Activated CD8-positive, alpha-beta T cell treated with anti-CD3 and anti-CD28 coated beads, Interleukin-2, amount 10 ng/mL, durations not matched to agents 7 days and 5 days (primary cell): ENCODE data around the gene PCCB. TPM values are rescaled to one million over a fixed set of nuclear protein-coding genes. Genes with fewer than 3 reads are reported as not detected.
A peak's percentile ranks its signal among the peaks of the same experiment; 100 is the strongest.
"Not testable (repeated sequence)": the region's sequence is repeated elsewhere in the genome, so short reads cannot be mapped to it uniquely, and the experiment has no call there.

Source experiments
- ATAC-seq: fragments of 150-1000 bp; cut with Tn5 transposase; one replicate; pipeline ENCODE4 v1.10.0; 2021; ENCODE audit warnings: moderate library complexity
- CTCF ChIA-PET: fragments of 350-600 bp; sonication (Branson Sonifier 250); formaldehyde crosslinking; loops from one replicate; lab custom pipeline; 2021; ENCODE audit warnings: antibody characterized with exemption; lab: Charles Lee
- POLR2A ChIA-PET: fragments of 350-600 bp; sonication (Branson Sonifier 250); formaldehyde crosslinking; loops from one replicate; lab custom pipeline; 2021; ENCODE audit warnings: antibody characterized with exemption; lab: Charles Lee
- DNase-seq: peaks from one replicate; pipeline ENCODE4 v3.0.0-alpha.2; 2020
- H3K27ac Mint-ChIP-seq: one replicate; pipeline ENCODE4 v1.8.0; 2021; ENCODE audit warnings: mild to moderate bottlenecking, mixed read lengths
- H3K27me3 Mint-ChIP-seq: one replicate; pipeline ENCODE4 v1.8.0; 2021; ENCODE audit warnings: low read depth, mixed read lengths
- H3K36me3 Mint-ChIP-seq: one replicate; pipeline ENCODE4 v1.8.0; 2021; ENCODE audit warnings: low read depth, mixed read lengths
- H3K4me1 Mint-ChIP-seq: one replicate; pipeline ENCODE4 v1.8.0; 2021; ENCODE audit warnings: low read depth, mixed read lengths
- H3K4me3 Mint-ChIP-seq: one replicate; pipeline ENCODE4 v1.8.0; 2021; ENCODE audit warnings: mild to moderate bottlenecking, mixed read lengths
- H3K9me3 Mint-ChIP-seq: one replicate; pipeline ENCODE4 v1.8.0; 2022; ENCODE audit warnings: mixed read lengths; ENCODE audit not compliant: insufficient read depth
- total RNA-seq, 2 experiments: library from RNA; stranded (reverse); gene quantifications; one replicate each; pipeline ENCODE4 v1.2.3, GENCODE V29; 2021

Gene PCCB
- 10 to 100 TPM; 22.5 to 23.7 TPM for total RNA-seq

DNA sequence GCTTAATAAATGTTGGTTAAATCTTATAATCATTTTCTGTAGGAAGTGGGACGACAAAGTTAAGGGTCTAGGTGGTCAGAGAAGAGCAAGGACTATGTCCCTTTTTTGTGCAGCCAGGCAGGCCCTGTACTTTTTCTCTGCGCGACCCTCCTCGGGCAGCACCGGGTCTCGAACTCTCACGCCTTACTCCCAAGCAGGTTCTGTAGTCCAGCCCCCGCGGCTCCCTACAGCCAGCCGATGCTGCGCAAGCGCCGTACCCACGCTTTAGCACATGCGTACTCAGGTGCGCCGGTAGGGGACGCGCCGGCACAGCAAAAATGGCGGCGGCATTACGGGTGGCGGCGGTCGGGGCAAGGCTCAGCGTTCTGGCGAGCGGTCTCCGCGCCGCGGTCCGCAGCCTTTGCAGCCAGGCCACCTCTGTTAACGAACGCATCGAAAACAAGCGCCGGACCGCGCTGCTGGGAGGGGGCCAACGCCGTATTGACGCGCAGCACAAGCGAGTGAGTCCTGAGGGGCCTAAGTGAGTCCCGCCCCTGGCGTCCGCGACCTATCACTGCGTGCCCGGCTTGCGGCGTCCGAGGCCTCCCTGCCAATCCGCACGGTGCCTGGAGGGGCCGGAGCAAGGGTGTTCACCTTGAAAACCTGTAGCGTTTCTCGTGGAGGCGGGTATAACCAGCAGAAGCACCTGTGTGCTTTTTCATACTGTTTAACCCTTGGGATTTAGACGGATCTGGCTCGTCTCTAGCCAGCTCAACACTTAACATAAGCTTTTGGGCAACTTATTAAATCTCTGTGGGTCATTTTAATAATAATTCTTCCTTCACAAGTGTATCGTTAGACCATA lies at the start of gene PCCB:
PCCB (plus strand) TSS at position 282 of the 844 bp plus-strand sequence; CDS start at position 318, 36 bp downstream.
- ATAC-seq (peak; percentile 100), DNase-seq (peak; percentile 95)
- ChIA-PET POLR2A (interaction anchor here (0.6 to 1.6 kb wide), 3 partner anchors 53 to 502 kb away, joined by 3 to 11 read pairs (median 3); partner anchors contain the start of genes MSL2 and STAG1), CTCF (interaction anchor here (0.9 to 1.8 kb wide), 4 partner anchors 9 to 502 kb away, joined by 3 to 11 read pairs (median 3); partner anchors contain the start of gene STAG1)
- Mint-ChIP-seq H3K36me3 (peaks cover 3% of the 10 kb centered on the region), H3K4me1 (peaks cover 26% of the 10 kb centered on the region), H3K9me3 (no peaks in the 10 kb centered on the region), H3K27ac (peak within 1 kb of the TSS; percentile 94), H3K27me3 (no peaks in the 10 kb centered on the region), H3K4me3 (peak within 1 kb of the TSS; percentile 91)

DNA sequence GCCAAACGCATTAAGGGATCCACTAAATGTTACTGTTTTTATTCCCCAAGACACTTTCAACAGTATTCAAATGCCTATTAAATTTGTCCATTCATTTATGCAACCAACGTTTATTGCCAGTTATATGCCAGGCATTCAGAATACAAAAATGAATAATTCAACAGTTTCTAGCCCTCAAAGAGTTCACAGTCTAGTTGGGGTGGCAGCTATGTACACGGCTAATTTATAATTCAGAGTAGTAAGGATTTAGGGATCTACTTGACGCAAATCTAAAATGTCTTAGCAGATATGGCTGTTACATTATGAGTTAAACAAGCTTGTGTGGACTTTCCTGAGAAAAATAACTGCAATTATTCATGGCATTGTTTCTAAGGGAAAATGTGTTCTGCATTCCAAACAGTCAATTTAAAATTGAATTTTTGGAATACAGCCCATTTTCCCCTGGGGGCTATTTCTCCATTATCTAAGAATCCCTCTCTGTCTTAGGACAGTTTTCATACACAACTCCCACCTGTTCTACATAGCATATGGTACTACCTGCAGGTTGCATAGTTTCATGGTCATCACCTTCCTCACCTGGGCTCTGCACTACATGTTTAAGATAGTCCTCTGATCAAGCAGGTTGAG lies 42.5 kb upstream of the PCCB start:
- Mint-ChIP-seq H3K27me3 (peaks cover 25% of the 10 kb centered on the region), H3K4me3 (no peak overlapping the region), H3K4me1 (no peaks in the 10 kb centered on the region), H3K9me3 (no peaks in the 10 kb centered on the region), H3K27ac (no peak overlapping the region), H3K36me3 (no peaks in the 10 kb centered on the region)
- DNase-seq, result no peak
- ChIA-PET CTCF (interaction anchor here (0.9 kb wide), 1 partner anchor 807 kb away, joined by 3 read pairs; no protein-coding TSS in a partner anchor), POLR2A (no interaction called here)
- ATAC-seq, result no peak

DNA sequence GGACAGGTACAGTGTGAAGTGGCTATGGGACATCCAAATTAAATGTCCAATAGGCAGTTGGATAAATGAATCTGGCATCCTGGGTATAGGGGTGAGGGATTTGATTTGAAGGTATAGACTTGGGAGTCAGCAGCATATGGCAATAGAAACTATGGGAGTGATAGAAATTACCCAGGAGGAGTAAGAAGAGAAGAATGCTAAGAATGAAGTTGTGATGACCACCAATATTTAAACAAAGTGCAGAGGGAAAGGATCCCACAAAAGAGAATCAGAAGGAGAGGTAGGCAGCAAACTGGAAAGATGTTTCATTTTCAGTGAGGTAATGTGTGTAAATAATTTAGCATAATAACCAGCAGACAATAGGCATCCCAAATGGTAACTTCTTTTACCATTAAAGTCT lies 40.2 kb upstream of the PCCB start:
- H3K9me3 Mint-ChIP-seq, result no peaks in the 10 kb centered on the region
- ATAC-seq (no peak), DNase-seq (no peak)
- H3K4me3 Mint-ChIP-seq, result no peak overlapping the region
- no peaks in the 10 kb centered on the region for H3K36me3 Mint-ChIP-seq
- ChIA-PET POLR2A (no interaction called here), CTCF (no interaction called here)
- no peaks in the 10 kb centered on the region for H3K4me1 Mint-ChIP-seq
- H3K27ac Mint-ChIP-seq, result no peak overlapping the region
- H3K27me3 Mint-ChIP-seq, result peaks cover 25% of the 10 kb centered on the region

DNA sequence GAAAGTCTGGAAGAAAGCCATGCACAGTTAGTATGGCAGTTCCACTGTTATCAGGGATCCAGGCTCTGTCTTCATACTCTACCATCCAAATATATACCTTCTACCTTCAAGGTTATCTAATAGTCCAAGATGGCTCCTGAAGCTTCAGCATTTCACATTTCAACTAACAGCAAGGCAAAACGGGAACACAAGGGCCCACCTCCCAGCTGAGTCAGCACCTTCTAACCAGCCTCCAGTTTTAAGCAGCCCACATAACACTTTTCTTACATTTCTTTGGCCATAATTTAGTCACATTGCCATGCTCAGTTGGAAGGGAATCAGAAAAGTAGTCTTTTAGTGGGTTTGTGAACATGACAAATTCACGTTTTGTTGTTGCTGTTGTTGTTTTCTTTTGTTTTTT lies 38.6 kb upstream of the PCCB start:
- Mint-ChIP-seq H3K27ac (no peak overlapping the region), H3K4me1 (no peaks in the 10 kb centered on the region), H3K4me3 (no peak overlapping the region), H3K36me3 (no peaks in the 10 kb centered on the region), H3K27me3 (peaks cover 18% of the 10 kb centered on the region), H3K9me3 (no peaks in the 10 kb centered on the region)
- POLR2A ChIA-PET, result interaction anchor here (0.6 kb wide), 1 partner anchor 1606 kb away, joined by 5 read pairs; no protein-coding TSS in a partner anchor
- CTCF ChIA-PET, result interaction anchor here (1.2 kb wide), 1 partner anchor 541 kb away, joined by 3 read pairs; the partner anchor contains the start of gene STAG1
- no peak for DNase-seq
- ATAC-seq, result no peak

DNA sequence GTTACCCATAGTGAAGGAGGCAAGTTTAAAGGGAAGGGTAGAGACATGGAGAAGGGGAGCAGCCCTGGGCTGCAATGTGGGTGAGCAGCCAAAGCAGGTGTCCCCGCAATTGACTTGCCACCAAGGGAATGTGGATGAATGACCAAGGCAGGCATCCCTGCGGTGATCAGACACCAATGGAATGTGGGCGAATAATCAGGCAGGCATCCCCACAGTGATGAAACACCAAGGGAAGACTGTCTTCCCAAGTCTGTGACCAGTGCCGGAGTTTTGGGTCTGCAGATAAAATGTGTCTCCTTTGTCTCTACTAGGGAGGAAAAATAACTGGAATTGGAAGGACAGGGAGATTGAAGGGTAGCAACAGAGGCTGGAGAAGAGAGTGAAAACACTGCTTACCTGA lies 27.4 kb upstream of the PCCB start:
- POLR2A ChIA-PET, H3K4me1 Mint-ChIP-seq, ATAC-seq: not testable (repeated sequence)

DNA sequence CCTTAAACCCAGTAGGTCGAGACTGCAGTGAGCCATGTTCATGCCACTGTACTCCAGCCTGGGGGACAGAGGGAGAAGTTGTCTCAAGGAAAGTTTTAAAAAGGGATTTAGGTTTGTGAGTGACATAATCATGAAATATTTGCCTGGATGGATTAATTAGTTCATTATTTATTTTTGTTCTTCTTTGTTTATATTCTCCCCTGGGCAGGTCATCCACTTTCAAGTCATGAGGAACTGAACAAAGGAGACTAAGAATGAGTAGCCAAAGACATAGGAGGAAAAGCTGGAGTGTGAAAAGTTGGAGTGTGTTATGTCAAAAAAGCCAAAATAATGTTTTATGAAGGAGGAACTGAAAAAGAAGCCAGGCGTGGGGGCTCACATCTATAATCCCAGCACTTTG lies 17.7 kb upstream of the PCCB start:
- no peak for DNase-seq
- Mint-ChIP-seq H3K27ac (no peak overlapping the region), H3K27me3 (no peaks in the 10 kb centered on the region), H3K4me3 (no peak overlapping the region), H3K36me3 (no peaks in the 10 kb centered on the region), H3K9me3 (no peaks in the 10 kb centered on the region), H3K4me1 (no peaks in the 10 kb centered on the region)
- CTCF ChIA-PET, result interaction anchor here (0.5 kb wide), 1 partner anchor 41 kb away, joined by 3 read pairs; no protein-coding TSS in a partner anchor
- POLR2A ChIA-PET, result no interaction called here
- ATAC-seq, result no peak

More for the DNA sequence above, 27.4 kb upstream of the PCCB start:
- DNase-seq, H3K27ac Mint-ChIP-seq, H3K27me3 Mint-ChIP-seq, H3K9me3 Mint-ChIP-seq, H3K4me3 Mint-ChIP-seq, H3K36me3 Mint-ChIP-seq, CTCF ChIA-PET: not testable (repeated sequence)

DNA sequence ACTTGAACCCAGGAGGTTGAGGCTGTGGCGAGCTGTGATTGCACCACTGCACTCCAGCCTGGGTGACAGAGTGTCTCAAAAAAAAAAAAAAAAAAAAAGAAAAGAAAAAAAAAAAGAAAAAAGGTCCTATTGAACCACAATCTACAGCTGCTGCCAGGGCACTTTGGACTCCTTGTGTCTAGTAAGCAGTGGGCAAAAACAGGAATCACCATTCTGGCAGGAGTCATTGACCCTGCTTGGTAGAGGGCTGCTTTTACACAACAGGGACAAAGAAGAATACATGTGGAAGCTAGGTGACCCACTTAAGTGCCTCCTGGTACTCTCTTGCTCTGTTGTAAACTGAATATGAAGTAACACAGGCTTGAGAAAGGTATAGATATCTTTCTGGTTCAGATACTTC lies 14.6 kb upstream of the PCCB start:
- no peak for ATAC-seq
- no peaks in the 10 kb centered on the region for H3K4me1 Mint-ChIP-seq
- H3K27me3 Mint-ChIP-seq, result no peaks in the 10 kb centered on the region
- no peak for DNase-seq
- H3K4me3 Mint-ChIP-seq, result no peak overlapping the region
- POLR2A ChIA-PET, result no interaction called here
- H3K9me3 Mint-ChIP-seq, result no peaks in the 10 kb centered on the region
- CTCF ChIA-PET, result interaction anchor here (0.7 kb wide), 1 partner anchor 360 kb away, joined by 3 read pairs; no protein-coding TSS in a partner anchor
- H3K27ac Mint-ChIP-seq, result no peak overlapping the region
- no peaks in the 10 kb centered on the region for H3K36me3 Mint-ChIP-seq

DNA sequence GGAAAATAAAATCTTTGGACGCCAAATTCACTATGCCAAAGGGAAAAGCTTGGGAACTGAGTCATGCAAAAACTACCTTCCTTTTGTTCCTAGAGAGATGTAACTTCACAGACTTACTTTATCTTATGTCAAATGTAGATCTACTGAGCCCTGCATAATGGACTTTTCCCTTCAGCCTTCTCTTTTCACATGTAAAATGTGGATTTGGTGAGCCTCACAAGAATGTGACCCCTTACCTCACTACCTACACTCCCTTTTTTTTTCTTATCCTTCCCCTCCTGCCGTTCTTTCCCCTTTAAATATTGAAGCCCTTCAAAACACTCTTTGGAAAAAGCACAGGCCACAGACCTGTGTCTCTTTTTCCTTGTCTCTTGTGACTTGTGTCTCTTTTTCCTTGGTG lies 14.0 kb upstream of the PCCB start:
- Mint-ChIP-seq H3K36me3 (no peaks in the 10 kb centered on the region), H3K27ac (no peak overlapping the region), H3K9me3 (no peaks in the 10 kb centered on the region), H3K4me3 (no peak overlapping the region), H3K27me3 (no peaks in the 10 kb centered on the region), H3K4me1 (no peaks in the 10 kb centered on the region)
- DNase-seq (no peak), ATAC-seq (no peak)
- ChIA-PET CTCF (no interaction called here), POLR2A (no interaction called here)

DNA sequence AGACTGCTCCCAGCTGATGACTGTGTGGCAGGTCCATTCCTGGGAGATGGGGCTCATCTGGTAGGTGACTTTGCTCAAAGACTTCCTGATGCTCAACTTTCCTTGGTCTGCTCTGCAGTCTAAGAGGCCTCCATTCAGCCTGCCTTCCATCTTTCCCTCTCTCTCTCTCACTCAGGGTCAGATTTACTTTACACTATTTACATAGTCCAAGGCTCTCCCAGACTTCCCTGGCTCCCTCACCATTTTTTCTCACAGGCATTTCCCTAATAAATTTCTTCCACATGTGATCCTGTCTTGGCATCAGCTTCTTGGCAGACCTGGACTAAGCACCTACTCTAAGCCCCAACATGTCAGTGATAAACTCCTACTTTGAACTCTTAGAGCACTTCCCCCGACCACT lies 13.0 kb upstream of the PCCB start:
- ChIA-PET CTCF (no interaction called here), POLR2A (no interaction called here)
- no peak for ATAC-seq
- no peak overlapping the region for H3K27ac Mint-ChIP-seq
- no peak overlapping the region for H3K4me3 Mint-ChIP-seq
- peaks cover 7% of the 10 kb centered on the region for H3K27me3 Mint-ChIP-seq
- no peak for DNase-seq
- H3K9me3 Mint-ChIP-seq, result no peaks in the 10 kb centered on the region
- H3K4me1 Mint-ChIP-seq, result no peaks in the 10 kb centered on the region
- no peaks in the 10 kb centered on the region for H3K36me3 Mint-ChIP-seq

DNA sequence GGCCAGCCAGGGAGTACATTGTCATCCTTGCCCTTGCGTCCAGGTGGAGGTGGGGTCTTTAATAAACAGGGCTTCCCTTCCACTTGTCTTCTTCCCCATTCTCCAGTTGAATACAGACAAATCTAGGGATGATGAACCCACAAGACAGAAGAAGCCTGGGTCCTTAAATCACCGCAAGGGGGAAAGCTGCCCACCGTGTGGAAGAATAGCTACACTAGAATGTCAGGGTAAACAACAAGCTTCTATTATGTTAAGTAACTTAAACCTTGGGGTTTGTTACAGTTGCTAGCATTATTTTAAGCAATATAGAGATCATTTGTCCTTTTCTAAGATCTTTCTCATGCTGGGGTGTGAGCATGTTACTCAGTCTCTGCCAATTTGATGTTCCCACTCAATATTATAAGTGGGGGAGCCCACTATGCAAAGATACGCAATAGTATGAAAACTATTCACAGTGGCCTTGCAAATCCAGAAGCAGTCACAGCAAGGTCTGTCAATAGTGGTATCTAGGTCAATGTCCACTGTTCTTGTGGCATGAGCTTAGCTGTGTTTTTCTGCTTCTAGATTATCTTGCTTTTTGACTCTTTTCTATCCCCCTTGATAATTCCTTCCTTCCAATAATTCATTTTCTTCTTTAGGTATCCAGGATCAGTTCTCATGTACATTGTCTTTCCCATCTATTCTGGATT lies 12.0 kb upstream of the PCCB start:
- no peak for ATAC-seq

DNA sequence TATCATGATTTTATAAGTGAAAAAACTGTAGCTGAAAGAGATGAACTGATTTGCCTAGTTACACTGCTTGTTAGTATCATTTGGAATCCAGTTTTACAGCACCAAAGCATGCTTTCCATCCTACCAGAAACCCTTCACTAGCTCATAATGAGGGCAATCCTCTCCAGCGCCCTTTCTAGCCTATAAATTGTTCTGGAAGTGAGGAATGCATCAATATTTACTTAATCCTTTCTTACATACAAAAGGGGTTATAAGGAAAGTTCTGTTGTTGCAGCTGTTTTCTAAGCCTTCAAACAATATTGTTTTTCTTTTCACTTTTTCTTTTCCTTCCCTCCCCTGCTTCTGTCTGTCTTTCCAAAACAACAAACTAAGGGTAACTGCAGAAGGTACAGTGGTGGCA lies 11.0 kb upstream of the PCCB start:
- no peak for ATAC-seq
- Mint-ChIP-seq H3K27ac (no peak overlapping the region), H3K4me1 (no peaks in the 10 kb centered on the region), H3K4me3 (no peak overlapping the region), H3K9me3 (no peaks in the 10 kb centered on the region), H3K36me3 (no peaks in the 10 kb centered on the region), H3K27me3 (peaks cover 13% of the 10 kb centered on the region)
- DNase-seq, result no peak
- ChIA-PET CTCF (interaction anchor here (0.8 kb wide), 1 partner anchor 513 kb away, joined by 3 read pairs; the partner anchor contains the start of gene STAG1), POLR2A (interaction anchor here (1.2 kb wide), 1 partner anchor 18 kb away, joined by 3 read pairs; no protein-coding TSS in a partner anchor)

More for the DNA sequence above, 12.0 kb upstream of the PCCB start:
- ChIA-PET POLR2A (interaction anchor here (1.2 kb wide), 1 partner anchor 17 kb away, joined by 3 read pairs; no protein-coding TSS in a partner anchor), CTCF (interaction anchor here (0.8 kb wide), 1 partner anchor 514 kb away, joined by 3 read pairs; the partner anchor contains the start of gene STAG1)
- no peak for DNase-seq
- H3K36me3 Mint-ChIP-seq, result no peaks in the 10 kb centered on the region
- H3K4me3 Mint-ChIP-seq, result no peak overlapping the region
- H3K27me3 Mint-ChIP-seq, result peaks cover 9% of the 10 kb centered on the region
- no peaks in the 10 kb centered on the region for H3K9me3 Mint-ChIP-seq
- H3K4me1 Mint-ChIP-seq, result no peaks in the 10 kb centered on the region
- H3K27ac Mint-ChIP-seq, result no peak overlapping the region
